ENCODE measurements around the gene ARFIP2. TPM values are rescaled to one million over a fixed set of nuclear protein-coding genes. Genes with fewer than 3 reads are reported as not detected.

ARFIP2 gene
- total and polyA plus RNA-seq, 2 donors from 2014 or later, result 45.6 to 62.3 TPM

GRCh38 chr11:6488342-6488741 is 7.2 kb upstream of the ARFIP2 start:
- Histone ChIP-seq H3K4me1 (ENCODE audit: control insufficient read depth in 2 of 3, insufficient read depth in 2 of 3, low read depth in 1 of 3, low read length in 3 of 3) (no peaks in the 10 kb centered on the region), H3K27ac (ENCODE audit: low read depth in 2 of 2, low read length in 2 of 2) (no peak overlapping the region), H3K4me3 (ENCODE audit: low read length in 3 of 3) (no peak overlapping the region), H3K9ac (ENCODE audit: low read length in 3 of 3) (no peak overlapping the region), H3K27me3 (ENCODE audit: control insufficient read depth, insufficient read depth, low read length) (no peaks in the 10 kb centered on the region), H3K9me3 (ENCODE audit: control insufficient read depth in 2 of 3, insufficient read depth in 1 of 3, low read length in 3 of 3) (no peaks in the 10 kb centered on the region), H3K36me3 (ENCODE audit: control insufficient read depth in 2 of 3, insufficient read depth in 3 of 3, low read length in 3 of 3) (peaks cover 2 to 11% (median 9%) of the 10 kb centered on the region in 3 donors)
- no peak for TF ChIP-seq CTCF (IDR thresholded peaks at IDR 0.05; ENCODE audit: borderline replicate concordance, extremely low read depth, insufficient read depth)
- no peak for DNase-seq
- intact Hi-C loops (cut with DNase I), result no loop called here
- no peak for FAIRE-seq

- intact Hi-C loops (cut with DNase I), result no loop called here
- H3K9ac ChIP-seq (ENCODE audit: low read length in 3 of 3), result no peak overlapping the region
- H3K36me3 ChIP-seq (ENCODE audit: control insufficient read depth in 2 of 3, insufficient read depth in 3 of 3, low read length in 3 of 3), result peaks cover 4 to 23% (median 20%) of the 10 kb centered on the region in 3 donors
- no peak for TF ChIP-seq CTCF (IDR thresholded peaks at IDR 0.05; ENCODE audit: borderline replicate concordance, extremely low read depth, insufficient read depth)
- H3K4me1 ChIP-seq (ENCODE audit: control insufficient read depth in 2 of 3, insufficient read depth in 2 of 3, low read depth in 1 of 3, low read length in 3 of 3), result peaks cover 5 to 8% (median 7%) of the 10 kb centered on the region in 3 donors
- no peak for DNase-seq
- no peaks in the 10 kb centered on the region for H3K9me3 ChIP-seq (ENCODE audit: control insufficient read depth in 2 of 3, insufficient read depth in 1 of 3, low read length in 3 of 3)
- H3K27ac ChIP-seq (ENCODE audit: low read depth in 2 of 2, low read length in 2 of 2), result no peak overlapping the region
- FAIRE-seq, result no peak
- H3K27me3 ChIP-seq (ENCODE audit: control insufficient read depth, insufficient read depth, low read length), result no peaks in the 10 kb centered on the region
- H3K4me3 ChIP-seq (ENCODE audit: low read length in 3 of 3), result no peak overlapping the region
These were observed 5.8 kb upstream of the ARFIP2 start for GRCh38 chr11:6486938-6487337.

- FAIRE-seq (no peak), DNase-seq (no peak)
- H3K27ac ChIP-seq (ENCODE audit: low read depth in 2 of 2, low read length in 2 of 2), result no peak overlapping the region
- no peaks in the 10 kb centered on the region for H3K9me3 ChIP-seq (ENCODE audit: control insufficient read depth in 2 of 3, insufficient read depth in 1 of 3, low read length in 3 of 3)
- peaks cover 5 to 10% (median 9%) of the 10 kb centered on the region in 3 donors for H3K4me1 ChIP-seq (ENCODE audit: control insufficient read depth in 2 of 3, insufficient read depth in 2 of 3, low read depth in 1 of 3, low read length in 3 of 3)
- intact Hi-C loops (cut with DNase I), result no loop called here
- no peak overlapping the region for H3K4me3 ChIP-seq (ENCODE audit: low read length in 3 of 3)
- peaks cover 4 to 23% (median 20%) of the 10 kb centered on the region in 3 donors for H3K36me3 ChIP-seq (ENCODE audit: control insufficient read depth in 2 of 3, insufficient read depth in 3 of 3, low read length in 3 of 3)
- no peaks in the 10 kb centered on the region for H3K27me3 ChIP-seq (ENCODE audit: control insufficient read depth, insufficient read depth, low read length)
- TF ChIP-seq CTCF (IDR thresholded peaks at IDR 0.05; ENCODE audit: borderline replicate concordance, extremely low read depth, insufficient read depth), result no peak
- H3K9ac ChIP-seq (ENCODE audit: low read length in 3 of 3), result no peak overlapping the region
These were observed 5.1 kb upstream of the ARFIP2 start for GRCh38 chr11:6486256-6486655.

GRCh38 chr11:6485661-6486060 is 4.5 kb upstream of the ARFIP2 start:
- H3K36me3 ChIP-seq (ENCODE audit: control insufficient read depth in 2 of 3, insufficient read depth in 3 of 3, low read length in 3 of 3), result peaks cover 4 to 23% (median 20%) of the 10 kb centered on the region in 3 donors
- DNase-seq, result no peak
- no peak for FAIRE-seq
- H3K27ac ChIP-seq (ENCODE audit: low read depth in 2 of 2, low read length in 2 of 2), result no peak overlapping the region
- no peaks in the 10 kb centered on the region for H3K27me3 ChIP-seq (ENCODE audit: control insufficient read depth, insufficient read depth, low read length)
- peaks cover 5 to 10% (median 9%) of the 10 kb centered on the region in 3 donors for H3K4me1 ChIP-seq (ENCODE audit: control insufficient read depth in 2 of 3, insufficient read depth in 2 of 3, low read depth in 1 of 3, low read length in 3 of 3)
- intact Hi-C loops (cut with DNase I), result no loop called here
- H3K9me3 ChIP-seq (ENCODE audit: control insufficient read depth in 2 of 3, insufficient read depth in 1 of 3, low read length in 3 of 3), result no peaks in the 10 kb centered on the region
- H3K9ac ChIP-seq (ENCODE audit: low read length in 3 of 3), result no peak overlapping the region
- no peak for TF ChIP-seq CTCF (IDR thresholded peaks at IDR 0.05; ENCODE audit: borderline replicate concordance, extremely low read depth, insufficient read depth)
- H3K4me3 ChIP-seq (ENCODE audit: low read length in 3 of 3), result no peak overlapping the region

Measured in kidney (tissue), 14 donors.